Activated CD8-positive, alpha-beta T cell treated with anti-CD3 and anti-CD28 coated beads for 36 hours (primary cell): ENCODE measurements around the gene SKP2. TPM values are rescaled to one million over a fixed set of nuclear protein-coding genes. Genes with fewer than 3 reads are reported as not detected.

Source experiments
- ATAC-seq: fragments of 200-7000 bp; cut with Tn5 transposase; one replicate; pipeline ENCODE4 v1.10.0; 2021; ENCODE audit warnings: mild to moderate bottlenecking, moderate library complexity
- CTCF ChIA-PET: fragments of 350-600 bp; sonication (Branson Sonifier 250); formaldehyde crosslinking; loops from one replicate; lab custom pipeline; 2021; ENCODE audit warnings: antibody characterized with exemption; lab: Charles Lee
- POLR2A ChIA-PET: fragments of 350-600 bp; sonication (Branson Sonifier 250); formaldehyde crosslinking; loops from one replicate; lab custom pipeline; 2021; ENCODE audit warnings: antibody characterized with exemption; lab: Charles Lee
- DNase-seq: peaks from one replicate; pipeline ENCODE4 v3.0.0-alpha.2; 2020
- H3K27ac Mint-ChIP-seq: one replicate; pipeline ENCODE4 v1.8.0; 2021; ENCODE audit warnings: mild to moderate bottlenecking, mixed read lengths
- H3K27me3 Mint-ChIP-seq: one replicate; pipeline ENCODE4 v1.8.0; 2021; ENCODE audit warnings: mixed read lengths
- H3K36me3 Mint-ChIP-seq: one replicate; pipeline ENCODE4 v1.8.0; 2021; ENCODE audit warnings: low read depth, mixed read lengths
- H3K4me1 Mint-ChIP-seq: one replicate; pipeline ENCODE4 v1.8.0; 2021; ENCODE audit warnings: low read depth, mixed read lengths
- H3K4me3 Mint-ChIP-seq: one replicate; pipeline ENCODE4 v1.8.0; 2021; ENCODE audit warnings: mild to moderate bottlenecking, moderate library complexity, mixed read lengths
- H3K9me3 Mint-ChIP-seq: one replicate; pipeline ENCODE4 v1.8.0; 2021; ENCODE audit warnings: mixed read lengths
- CTCF ChIP-seq: fragments of 200-600 bp; IDR thresholded peaks from one replicate; pipeline ENCODE4 v1.8.0; 2022; ENCODE audit warnings: antibody characterized with exemption, mild to moderate bottlenecking
- intact Hi-C: fragments of 100-400 bp; cut with micrococcal nuclease; formaldehyde crosslinking; loops from one replicate; pipeline ENCODE4 v1.10.0; 2022
- total RNA-seq, 2 experiments: library from RNA; stranded (reverse); gene quantifications; one replicate each; pipeline ENCODE4 v1.2.3, GENCODE V29; 2021

The SKP2 gene
- total RNA-seq, 2 experiments from 2014 or later = 55.8 to 60.2 TPM

- intact Hi-C loops = no loop called here
- Mint-ChIP-seq H3K4me1 (peaks cover 11% of the 10 kb centered on the region), H3K9me3 (no peaks in the 10 kb centered on the region), H3K36me3 (peaks cover 62% of the 10 kb centered on the region), H3K27ac (no peak overlapping the region), H3K27me3 (no peaks in the 10 kb centered on the region), H3K4me3 (no peak overlapping the region)
- ATAC-seq = no peak
- DNase-seq = no peak
- no peak for TF ChIP-seq CTCF
- CTCF ChIA-PET = interaction anchor here (1.1 kb wide), 1 partner anchor 66 kb away, joined by 3 read pairs; no protein-coding TSS in a partner anchor
- POLR2A ChIA-PET = no interaction called here
These were observed 20.7 kb downstream of the SKP2 start for GRCh38 chr5:36172599-36172998.

GRCh38 chr5:36173426-36173825 lies 21.5 kb downstream of the SKP2 start:
- POLR2A ChIA-PET = no interaction called here
- DNase-seq (no peak), ATAC-seq (no peak)
- CTCF ChIA-PET = no interaction called here
- Mint-ChIP-seq H3K4me1 (peaks cover 11% of the 10 kb centered on the region), H3K36me3 (peaks cover 59% of the 10 kb centered on the region), H3K27me3 (no peaks in the 10 kb centered on the region), H3K9me3 (no peaks in the 10 kb centered on the region), H3K27ac (no peak overlapping the region), H3K4me3 (no peak overlapping the region)
- no peak for TF ChIP-seq CTCF
- intact Hi-C loops = no loop called here

- peaks cover 7% of the 10 kb centered on the region for H3K4me1 Mint-ChIP-seq
- H3K27ac Mint-ChIP-seq = no peak overlapping the region
- ChIA-PET CTCF (no interaction called here), POLR2A (interaction anchor here (0.6 kb wide), 1 partner anchor 23 kb away, joined by 3 read pairs; the partner anchor contains the start of gene LMBRD2)
- ATAC-seq (no peak), DNase-seq (no peak)
- no peak overlapping the region for H3K4me3 Mint-ChIP-seq
- intact Hi-C loops = no loop called here
- TF ChIP-seq CTCF = no peak
- peaks cover 56% of the 10 kb centered on the region for H3K36me3 Mint-ChIP-seq
- H3K9me3 Mint-ChIP-seq = no peaks in the 10 kb centered on the region
- H3K27me3 Mint-ChIP-seq = no peaks in the 10 kb centered on the region
These were observed 22.2 kb downstream of the SKP2 start for GRCh38 chr5:36174119-36174518.

GRCh38 chr5:36175043-36175442 lies 23.1 kb downstream of the SKP2 start:
- Mint-ChIP-seq H3K27me3 (no peaks in the 10 kb centered on the region), H3K9me3 (no peaks in the 10 kb centered on the region), H3K36me3 (peaks cover 57% of the 10 kb centered on the region), H3K4me1 (peaks cover 7% of the 10 kb centered on the region), H3K27ac (no peak overlapping the region), H3K4me3 (no peak overlapping the region)
- DNase-seq = no peak
- intact Hi-C loops = no loop called here
- no peak for TF ChIP-seq CTCF
- ChIA-PET POLR2A (interaction anchor here (0.6 kb wide), 1 partner anchor 24 kb away, joined by 3 read pairs; the partner anchor contains the start of gene LMBRD2), CTCF (no interaction called here)
- no peak for ATAC-seq

- peak; percentile 7 for ATAC-seq
- no peak for TF ChIP-seq CTCF
- POLR2A ChIA-PET = no interaction called here
- peaks cover 59% of the 10 kb centered on the region for H3K36me3 Mint-ChIP-seq
- H3K27ac Mint-ChIP-seq = peak overlapping the region; percentile 22
- no peak overlapping the region for H3K4me3 Mint-ChIP-seq
- CTCF ChIA-PET = no interaction called here
- H3K4me1 Mint-ChIP-seq = peaks cover 9% of the 10 kb centered on the region
- no peaks in the 10 kb centered on the region for H3K27me3 Mint-ChIP-seq
- intact Hi-C loops = no loop called here
- no peaks in the 10 kb centered on the region for H3K9me3 Mint-ChIP-seq
- no peak for DNase-seq
These were observed 25.2 kb downstream of the SKP2 start for GRCh38 chr5:36177154-36177553.
